Liver (tissue), 9 donors: ENCODE measurements around the gene FRAS1. TPM values are rescaled to one million over a fixed set of nuclear protein-coding genes. Genes with fewer than 3 reads are reported as not detected.

Experiments used
- DNase-seq: peaks from one replicate; pipeline ENCODE4 v3.0.0-alpha.2; 2017; ENCODE audit warnings: low spot score
- H3K27ac ChIP-seq, 2 donors: one replicate each; pipeline ENCODE4 v1.7.0; 2013; ENCODE audit warnings: inconsistent platforms in 2 of 2, low read length in 2 of 2, control low read depth in 1 of 2, low read depth in 1 of 2, mild to moderate bottlenecking in 1 of 2
- H3K27me3 ChIP-seq, 4 donors: one replicate each; pipeline versions ENCODE4 v1.6.1 to v1.7.0; 2013; ENCODE audit warnings: low read length in 3 of 4, inconsistent platforms in 1 of 4, mild to moderate bottlenecking in 1 of 4, moderate library complexity in 1 of 4; ENCODE audit not compliant: control insufficient read depth in 4 of 4, insufficient read depth in 4 of 4
- H3K36me3 ChIP-seq, 4 donors: one replicate each; pipeline versions ENCODE4 v1.6.1 to v1.7.0; 2013; ENCODE audit warnings: low read length in 3 of 4, mild to moderate bottlenecking in 3 of 4, low read depth in 1 of 4, moderate library complexity in 1 of 4; ENCODE audit not compliant: control insufficient read depth in 4 of 4, insufficient read depth in 3 of 4
- H3K4me1 ChIP-seq, 4 donors: one replicate each; pipeline versions ENCODE4 v1.6.1 to v1.7.0; 2013; ENCODE audit warnings: low read length in 3 of 4, mild to moderate bottlenecking in 3 of 4, moderate library complexity in 1 of 4; ENCODE audit not compliant: control insufficient read depth in 4 of 4, insufficient read depth in 4 of 4
- H3K4me3 ChIP-seq, 3 donors: one replicate each; pipeline versions ENCODE4 v1.6.1 to v1.7.0; 2013; ENCODE audit warnings: low read length in 3 of 3, control low read depth in 1 of 3, low read depth in 1 of 3, mild to moderate bottlenecking in 1 of 3
- H3K9ac ChIP-seq, 2 donors: one replicate each; pipeline ENCODE4 v1.7.0; 2013; ENCODE audit warnings: low read length in 2 of 2, mild to moderate bottlenecking in 2 of 2, moderate library complexity in 2 of 2, control low read depth in 1 of 2, low read depth in 1 of 2
- H3K9me3 ChIP-seq, 4 donors: one replicate each; pipeline versions ENCODE4 v1.6.1 to v1.7.0; 2013; ENCODE audit warnings: low read length in 3 of 4; ENCODE audit not compliant: control insufficient read depth in 4 of 4
- CTCF ChIP-seq: fragments of 150-350 bp; IDR thresholded peaks from 2 replicates; pipeline ENCODE4 v1.5.1; 2017; ENCODE audit warnings: improper control_type of control experiment, low read depth, low read length; ENCODE audit not compliant: missing input control
- EGR1 ChIP-seq, 2 donors: IDR thresholded peaks; 2 replicates each; pipeline ENCODE4 v1.6.1; 2016 to 2018; ENCODE audit warnings: antibody characterized with exemption in 2 of 2, low read depth in 2 of 2
- FOXA1 ChIP-seq: IDR thresholded peaks from 2 replicates; pipeline ENCODE4 v1.6.1; 2016; ENCODE audit warnings: antibody characterized with exemption
- FOXA2 ChIP-seq: IDR thresholded peaks from 2 replicates; pipeline ENCODE4 v1.6.1; 2016; ENCODE audit warnings: antibody characterized with exemption
- GABPA ChIP-seq, 2 donors: IDR thresholded peaks in 1 of 2; conservative IDR thresholded peaks in 1 of 2; 2 replicates each; pipeline ENCODE4 v1.6.1; 2016; ENCODE audit warnings: antibody characterized with exemption in 2 of 2, mild to moderate bottlenecking in 1 of 2, moderate library complexity in 1 of 2
- HNF4A ChIP-seq, 2 donors: conservative IDR thresholded peaks; 2 replicates each; pipeline ENCODE4 v1.6.1; 2016; ENCODE audit warnings: antibody characterized with exemption in 2 of 2, mild to moderate bottlenecking in 2 of 2
- HNF4G ChIP-seq: IDR thresholded peaks from 2 replicates; pipeline ENCODE4 v1.6.1; 2016; ENCODE audit warnings: antibody characterized with exemption
- JUND ChIP-seq, 2 donors: IDR thresholded peaks; 2 replicates each; pipeline ENCODE4 v1.6.1; 2016; ENCODE audit warnings: antibody characterized with exemption in 2 of 2
- NR2F2 ChIP-seq: IDR thresholded peaks from 2 replicates; pipeline ENCODE4 v1.6.1; 2016; ENCODE audit warnings: antibody characterized with exemption
- RAD21 ChIP-seq, 2 donors: IDR thresholded peaks; 2 replicates each; pipeline ENCODE4 v1.6.1; 2016; ENCODE audit warnings: antibody characterized with exemption in 2 of 2, mild to moderate bottlenecking in 2 of 2
- REST ChIP-seq: IDR thresholded peaks from 2 replicates; pipeline ENCODE4 v1.6.1; 2016; ENCODE audit warnings: antibody characterized with exemption, mild to moderate bottlenecking
- RXRA ChIP-seq, 2 donors: IDR thresholded peaks; 2 replicates each; pipeline ENCODE4 v1.6.1; 2017 to 2018; ENCODE audit warnings: antibody characterized with exemption in 2 of 2, mild to moderate bottlenecking in 1 of 2
- SP1 ChIP-seq: IDR thresholded peaks from 2 replicates; pipeline ENCODE4 v1.6.1; 2018; ENCODE audit warnings: antibody characterized with exemption, mild to moderate bottlenecking
- TAF1 ChIP-seq: conservative IDR thresholded peaks from 2 replicates; pipeline ENCODE4 v1.6.1; 2016; ENCODE audit warnings: antibody characterized with exemption, mild to moderate bottlenecking
- YY1 ChIP-seq: IDR thresholded peaks from 2 replicates; pipeline ENCODE4 v1.6.1; 2016; ENCODE audit warnings: antibody characterized with exemption, mild to moderate bottlenecking
- WGBS: extraction: QIAGEN DNeasy Blood & Tissue Kit; methylation state at CpG from one replicate; pipeline ENCODE4 v1.1.7; 2013; 5-methylcytosine and 5-hydroxymethylcytosine counted together
- polyA plus RNA-seq, 2 donors: library from polyadenylated mRNA; stranded (reverse) in 1 of 2; unstranded in 1 of 2; fragments of 200-250 nt in 1 of 2; fragments of >200 nt in 1 of 2; fragmentation: Nextera tagmentation in 1 of 2; extraction: Ambion mirVana in 1 of 2; gene quantifications; one replicate each; pipeline versions ENCODE4 v1.2.1 to v1.2.3, GENCODE V29; 2013 to 2015
- total RNA-seq, 2 donors: library from RNA; depleted of rRNA; stranded (reverse); fragments of >200 nt; gene quantifications; one replicate each; pipeline ENCODE4 v1.2.3, GENCODE V29; 2014
- TF ChIP-seq, protein P1 (sequence below): IDR thresholded peaks from 2 replicates; pipeline ENCODE4 v1.6.1; 2016; ENCODE audit warnings: antibody characterized with exemption
- TF ChIP-seq, protein P2 (sequence below): IDR thresholded peaks from 2 replicates; pipeline ENCODE4 v1.6.1; 2016; ENCODE audit warnings: antibody characterized with exemption
- TF ChIP-seq, protein P3 (sequence below): IDR thresholded peaks from 2 replicates; pipeline ENCODE4 v1.6.1; 2016; ENCODE audit warnings: antibody characterized with exemption
- donor health status: healthy.
- donor health status: healthy.
- donor health status: healthy.
- donor health status: healthy.
- donor health status: healthy.

Gene FRAS1
- total and polyA plus RNA-seq, 4 donors = 0.08 to 6.0 (median 1.1) TPM

DNA sequence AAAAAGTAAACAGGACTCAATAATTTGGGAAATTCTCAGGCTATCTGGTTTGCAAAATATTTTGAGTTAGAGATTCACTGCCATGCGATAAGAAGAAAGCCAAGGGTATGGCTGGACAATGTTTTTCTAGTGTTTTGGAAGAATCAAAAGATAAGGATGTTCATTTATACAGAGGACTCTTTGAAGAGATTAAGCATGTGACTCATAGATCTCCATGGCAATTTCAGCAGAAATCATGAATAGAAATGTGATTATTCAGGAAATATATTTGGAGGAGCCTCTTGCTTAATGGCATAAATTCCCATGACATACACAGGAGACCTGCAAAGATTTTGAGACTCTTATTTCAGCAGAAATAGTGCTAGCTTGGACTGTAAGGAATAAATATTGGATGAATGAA is 16.7 kb upstream of the FRAS1 start:
- 85% methylated on average over 1 of the region's 1 CpG for WGBS

DNA sequence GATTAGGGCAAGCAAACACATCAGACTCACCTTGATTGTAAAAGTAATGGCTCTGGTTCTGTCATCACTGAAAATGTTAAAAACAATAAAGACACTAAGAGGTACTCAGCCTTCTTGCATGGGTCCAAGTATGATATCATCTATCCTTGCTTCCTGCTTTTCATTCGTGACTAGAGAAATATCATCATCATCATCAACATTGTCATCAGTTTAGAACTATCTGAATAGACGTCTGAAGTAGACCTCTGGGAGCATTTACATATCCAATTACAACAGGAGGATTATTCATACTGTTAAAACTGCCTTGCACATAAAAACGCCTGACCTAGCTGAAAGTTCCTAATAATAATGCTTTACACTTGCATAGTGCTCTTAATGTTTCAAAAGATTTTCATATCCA is 9.8 kb upstream of the FRAS1 start:
- no peak for DNase-seq
- TF ChIP-seq RXRA (IDR thresholded peaks at IDR 0.05) (no peak), RAD21 (IDR thresholded peaks at IDR 0.05) (no peak), CTCF (no peak), REST (no peak), YY1 (no peak), NR2F2 (no peak), GABPA (IDR thresholded peaks at IDR 0.05 in 1 of 2, conservative IDR thresholded peaks at IDR 0.05 in 1 of 2) (no peak), EGR1 (IDR thresholded peaks at IDR 0.05; ENCODE audit: low read depth in 2 of 2) (no peak), FOXA2 (no peak), TAF1 (no peak), JUND (IDR thresholded peaks at IDR 0.05) (no peak), HNF4G (no peak), SP1 (no peak), HNF4A (conservative IDR thresholded peaks at IDR 0.05) (no peak), FOXA1 (no peak)
- TF ChIP-seq, protein P1, sequence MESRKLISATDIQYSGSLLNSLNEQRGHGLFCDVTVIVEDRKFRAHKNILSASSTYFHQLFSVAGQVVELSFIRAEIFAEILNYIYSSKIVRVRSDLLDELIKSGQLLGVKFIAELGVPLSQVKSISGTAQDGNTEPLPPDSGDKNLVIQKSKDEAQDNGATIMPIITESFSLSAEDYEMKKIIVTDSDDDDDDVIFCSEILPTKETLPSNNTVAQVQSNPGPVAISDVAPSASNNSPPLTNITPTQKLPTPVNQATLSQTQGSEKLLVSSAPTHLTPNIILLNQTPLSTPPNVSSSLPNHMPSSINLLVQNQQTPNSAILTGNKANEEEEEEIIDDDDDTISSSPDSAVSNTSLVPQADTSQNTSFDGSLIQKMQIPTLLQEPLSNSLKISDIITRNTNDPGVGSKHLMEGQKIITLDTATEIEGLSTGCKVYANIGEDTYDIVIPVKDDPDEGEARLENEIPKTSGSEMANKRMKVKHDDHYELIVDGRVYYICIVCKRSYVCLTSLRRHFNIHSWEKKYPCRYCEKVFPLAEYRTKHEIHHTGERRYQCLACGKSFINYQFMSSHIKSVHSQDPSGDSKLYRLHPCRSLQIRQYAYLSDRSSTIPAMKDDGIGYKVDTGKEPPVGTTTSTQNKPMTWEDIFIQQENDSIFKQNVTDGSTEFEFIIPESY = no peak
- TF ChIP-seq, protein P2, sequence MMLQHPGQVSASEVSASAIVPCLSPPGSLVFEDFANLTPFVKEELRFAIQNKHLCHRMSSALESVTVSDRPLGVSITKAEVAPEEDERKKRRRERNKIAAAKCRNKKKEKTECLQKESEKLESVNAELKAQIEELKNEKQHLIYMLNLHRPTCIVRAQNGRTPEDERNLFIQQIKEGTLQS = no peak
- TF ChIP-seq, protein P3, sequence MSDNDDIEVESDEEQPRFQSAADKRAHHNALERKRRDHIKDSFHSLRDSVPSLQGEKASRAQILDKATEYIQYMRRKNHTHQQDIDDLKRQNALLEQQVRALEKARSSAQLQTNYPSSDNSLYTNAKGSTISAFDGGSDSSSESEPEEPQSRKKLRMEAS = no peak
- Histone ChIP-seq H3K9ac (no peak overlapping the region), H3K4me3 (no peak overlapping the region), H3K27ac (no peak overlapping the region), H3K36me3 (no peaks in the 10 kb centered on the region), H3K9me3 (peaks cover 0 to 4% (median 0%) of the 10 kb centered on the region in 4 donors), H3K27me3 (peaks cover 0 to 3% (median 0%) of the 10 kb centered on the region in 4 donors), H3K4me1 (no peaks in the 10 kb centered on the region)
- WGBS = 74% methylated on average over 3 of the region's 3 CpGs

More for the DNA sequence above, 16.7 kb upstream of the FRAS1 start:
- H3K4me1 ChIP-seq = no peaks in the 10 kb centered on the region
- peaks cover 0 to 2% (median 0%) of the 10 kb centered on the region in 4 donors for H3K27me3 ChIP-seq
- no peak overlapping the region for H3K27ac ChIP-seq
- H3K9me3 ChIP-seq = no peaks in the 10 kb centered on the region
- no peak overlapping the region for H3K4me3 ChIP-seq
- H3K36me3 ChIP-seq = no peaks in the 10 kb centered on the region
- TF ChIP-seq, protein P2 = no peak
- TF ChIP-seq FOXA2 (no peak), NR2F2 (no peak)
- no peak for DNase-seq
- no peak overlapping the region for H3K9ac ChIP-seq
